Melanocyte of skin (primary cell): ENCODE measurements around the gene MARK2. TPM values are rescaled to one million over a fixed set of nuclear protein-coding genes. Genes with fewer than 3 reads are reported as not detected.

Experiments used
- small RNA-seq, 2 donors: library from RNA; depleted of rRNA; stranded (forward); fragments of <200 nt; gene quantifications; one replicate each; pipeline ENCODE3, GENCODE V24; 2012
- total RNA-seq, 2 donors: library from RNA; depleted of rRNA; stranded (reverse); fragments of >200 nt; gene quantifications; 2 replicates each; pipeline ENCODE4 v1.2.3, GENCODE V29; 2012

MARK2 gene
- total RNA-seq, result 10 to 100 TPM; 15.8 to 19.3 TPM

DNA sequence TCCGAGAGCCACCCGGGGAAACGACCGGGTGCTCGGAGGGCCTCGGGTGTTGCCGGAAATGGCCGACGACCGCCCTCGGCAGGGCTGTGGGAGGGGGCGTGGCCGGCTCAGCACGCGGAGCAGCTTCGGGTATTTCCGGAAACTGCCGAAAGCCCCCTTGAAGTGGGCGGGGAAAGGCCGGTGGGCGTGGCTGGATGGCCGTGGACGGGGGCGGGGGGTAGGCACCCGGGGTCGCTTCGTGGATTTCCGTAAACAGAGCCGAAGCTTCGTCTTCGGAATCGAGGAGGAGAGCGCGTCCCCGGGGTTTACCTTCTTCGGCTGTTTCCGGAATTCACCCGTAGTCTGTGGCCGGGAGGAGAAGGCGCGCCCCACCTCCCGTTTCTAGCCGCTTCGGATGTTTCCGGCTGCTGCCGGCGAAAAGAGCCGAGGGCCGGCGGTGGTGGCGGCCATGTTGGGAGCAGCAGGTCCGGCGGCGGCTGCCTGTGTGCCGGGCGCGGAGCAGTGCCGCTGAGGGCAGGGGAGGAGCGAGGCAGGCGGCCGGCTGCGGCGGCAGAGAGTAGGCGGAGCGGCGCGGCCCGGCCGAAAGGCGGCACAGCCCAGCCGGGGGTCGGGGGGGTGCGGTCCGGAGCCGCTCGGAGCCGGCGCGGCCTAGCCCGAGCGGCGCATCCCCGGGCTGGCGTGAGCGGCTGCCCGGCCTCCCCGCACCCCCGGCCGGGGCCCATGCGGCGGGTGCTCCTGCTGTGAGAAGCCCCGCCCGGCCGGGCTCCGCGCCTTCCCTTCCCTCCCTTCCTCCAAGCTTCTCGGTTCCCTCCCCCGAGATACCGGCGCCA lies at the start of gene MARK2:
MARK2 (plus strand) TSS at position 433 of the 830 bp plus-strand sequence; CDS start at position 830, 397 bp downstream.

DNA sequence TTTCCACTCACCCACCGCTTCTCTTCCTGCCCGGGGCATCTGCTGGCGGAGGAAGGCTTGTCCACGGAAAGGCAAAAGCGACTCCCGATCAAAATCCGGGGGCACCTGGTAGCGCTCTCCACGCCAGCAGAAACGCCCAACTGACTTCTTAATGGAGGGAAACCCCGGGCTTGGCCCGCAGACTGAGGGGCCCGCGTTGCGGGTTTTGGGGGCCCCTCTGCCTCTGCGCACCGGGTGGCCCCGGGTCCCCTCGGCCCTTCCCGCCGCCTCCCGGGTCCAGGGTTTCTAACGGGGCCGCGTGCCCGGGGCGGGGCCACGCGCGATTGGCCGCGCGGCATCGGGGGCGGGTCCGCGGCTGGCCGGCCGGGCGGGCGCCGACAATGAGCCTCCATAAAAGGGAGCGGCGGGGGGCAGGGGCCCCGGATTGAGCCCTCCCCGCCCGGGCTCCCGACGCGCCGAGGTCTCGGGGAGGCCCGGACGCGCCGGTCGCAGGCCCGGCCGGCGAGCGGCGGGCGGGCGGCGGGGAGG lies 25.8 kb upstream of the MARK2 start, which contains the start of gene SPINDOC:
SPINDOC (plus strand) TSS at position 422 of the 528 bp plus-strand sequence. CDS start 231 bp downstream, outside the sequence.

DNA sequence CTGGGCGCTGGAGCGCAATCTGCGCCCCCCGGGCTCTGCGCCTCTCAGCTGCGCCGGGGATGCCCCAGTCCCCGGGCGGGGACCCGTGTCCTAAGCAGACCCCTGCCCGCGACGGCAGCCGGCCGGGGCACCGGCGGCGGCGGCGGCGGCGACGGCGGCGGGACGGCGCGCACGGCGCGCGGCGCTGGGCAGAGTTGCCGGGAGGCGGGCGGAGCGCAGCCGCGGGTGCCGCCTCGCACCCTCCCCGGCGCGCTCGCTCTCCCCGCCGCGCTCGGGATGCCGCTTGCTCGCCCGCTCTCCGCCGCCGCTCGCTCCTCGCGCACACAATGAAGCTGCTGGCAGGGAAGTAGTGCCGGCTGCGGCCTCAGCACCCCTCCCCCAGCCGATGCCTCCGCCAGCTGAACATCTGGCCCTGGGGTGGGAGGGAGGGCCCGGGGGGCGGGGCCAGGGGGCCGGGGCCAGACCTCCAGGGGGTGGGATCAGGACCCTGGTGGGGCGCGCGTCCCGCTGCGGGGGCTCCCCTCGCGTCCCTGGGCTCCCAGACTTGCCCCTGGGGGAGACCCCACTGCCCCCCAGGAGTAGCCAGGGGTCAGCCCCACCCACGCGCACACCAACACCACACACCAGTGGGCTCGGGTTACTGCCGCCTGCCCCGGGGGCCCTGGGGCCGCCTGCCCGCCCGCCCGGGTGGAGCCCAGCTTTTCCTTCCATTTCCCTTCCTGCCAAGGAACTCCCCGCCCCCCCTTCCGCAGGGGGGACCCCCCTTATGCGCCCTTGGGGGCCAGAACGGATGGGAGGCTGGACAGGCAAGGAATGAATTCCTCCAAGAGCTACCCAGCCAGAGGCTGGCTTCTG lies 78.2 kb downstream of the MARK2 start, which contains the start of gene RCOR2:
RCOR2 (minus strand) TSS at position 328 of the 855 bp plus-strand sequence. CDS start 708 bp downstream, outside the sequence.

DNA sequence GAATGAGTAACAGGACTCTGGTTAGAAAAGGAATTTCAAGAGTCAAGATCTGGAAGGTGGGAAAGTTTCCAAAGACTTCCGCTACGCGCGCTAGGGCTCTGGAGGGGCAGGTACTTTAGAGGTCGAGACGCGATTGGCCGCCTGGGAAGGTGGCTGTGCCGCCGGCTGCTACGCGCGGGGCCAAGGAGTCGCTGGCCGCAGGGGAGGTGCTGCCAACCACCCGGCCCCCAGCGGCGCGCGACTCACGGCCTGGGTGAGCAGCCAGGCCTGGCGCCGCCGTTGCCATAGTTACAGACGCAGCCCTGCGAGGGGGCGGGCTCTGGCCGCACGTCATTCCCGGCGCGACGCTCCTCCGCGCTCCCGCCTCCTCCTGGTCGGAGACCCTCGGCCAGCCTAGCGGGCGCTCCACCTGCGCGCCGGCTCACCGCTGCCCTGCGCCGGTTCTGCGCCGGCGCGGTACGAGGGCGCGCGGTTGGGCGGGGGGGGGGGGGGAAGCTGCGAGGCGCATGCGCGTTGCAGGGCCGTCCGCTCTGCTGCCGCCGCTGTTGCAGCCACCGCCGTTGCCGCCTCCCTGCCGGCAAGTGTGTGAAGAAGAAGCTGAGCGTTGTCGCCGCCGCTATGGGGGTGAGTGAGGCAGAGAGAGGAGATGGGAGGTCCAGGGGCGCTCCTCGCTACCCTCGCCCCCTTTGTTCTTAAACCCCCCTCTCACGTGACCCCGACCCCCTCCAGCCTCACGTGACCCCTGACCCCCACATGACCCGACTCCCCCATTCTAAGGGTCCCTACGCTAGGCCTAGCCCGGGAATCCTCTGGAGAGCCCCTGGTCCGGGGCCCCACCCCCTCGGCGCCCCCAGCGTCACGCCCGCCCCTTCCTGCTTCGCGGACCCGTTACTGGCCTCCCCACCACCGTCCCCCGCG lies 99.8 kb downstream of the MARK2 start, which contains the start of gene NAA40:
NAA40 (plus strand) TSS at position 524 of the 918 bp plus-strand sequence; CDS start at position 619, 95 bp downstream.

Small RNA genes lying within 50 kb of the gene (small RNA-seq; reads per million reads assigned to genes)
- 0 reads per million in 2 donors for gene AP006289.1
- gene RN7SL596P, result 0 reads per million in 2 donors
- 0 reads per million in 2 donors for gene RNU6-1306P

Other genes starting within 250 kb of the MARK2 start
- 10 to 100 TPM; 17.6 to 25.0 TPM for gene PLAAT3, start 224.7 kb upstream of the MARK2 start, total RNA-seq
- gene ATL3, start 167.7 kb upstream of the MARK2 start, total RNA-seq, result 10 to 100 TPM; 36.6 to 57.8 TPM
- 10 to 100 TPM; 29.3 to 39.3 TPM for gene RTN3, start 157.6 kb upstream of the MARK2 start, total RNA-seq
- gene ZFTA, start 70.3 kb upstream of the MARK2 start, total RNA-seq, result 1 to 10 TPM; 8.6 to 9.0 TPM
- 10 to 100 TPM; 23.1 to 38.6 TPM for gene SPINDOC, start 25.7 kb upstream of the MARK2 start, total RNA-seq
- gene RCOR2, start 78.1 kb downstream of the MARK2 start, total RNA-seq, result under 1 TPM in 1 of 2 donors, not detected in 1; under 0.01 TPM
- 10 to 100 TPM in 1 of 2 donors, 1 to 10 TPM in 1; 6.2 to 12.0 TPM for gene NAA40, start 99.9 kb downstream of the MARK2 start, total RNA-seq
- 100 to 1,000 TPM; 365 to 406 TPM for gene COX8A, start 135.5 kb downstream of the MARK2 start, total RNA-seq
- 10 to 100 TPM; 58.2 to 74.3 TPM for gene OTUB1, start 147.3 kb downstream of the MARK2 start, total RNA-seq
- not detected for gene FLRT1, start 196.8 kb downstream of the MARK2 start, total RNA-seq